ENCODE results near the gene TBC1D25. TPM values are rescaled to one million over a fixed set of nuclear protein-coding genes. Genes with fewer than 3 reads are reported as not detected.
"Not testable (repeated sequence)": the region's sequence is repeated elsewhere in the genome, so short reads cannot be mapped to it uniquely, and the experiment has no call there.

Gene TBC1D25
- total and polyA plus RNA-seq, 2 donors from 2014 or later: 6.0 to 16.3 TPM

DNA sequence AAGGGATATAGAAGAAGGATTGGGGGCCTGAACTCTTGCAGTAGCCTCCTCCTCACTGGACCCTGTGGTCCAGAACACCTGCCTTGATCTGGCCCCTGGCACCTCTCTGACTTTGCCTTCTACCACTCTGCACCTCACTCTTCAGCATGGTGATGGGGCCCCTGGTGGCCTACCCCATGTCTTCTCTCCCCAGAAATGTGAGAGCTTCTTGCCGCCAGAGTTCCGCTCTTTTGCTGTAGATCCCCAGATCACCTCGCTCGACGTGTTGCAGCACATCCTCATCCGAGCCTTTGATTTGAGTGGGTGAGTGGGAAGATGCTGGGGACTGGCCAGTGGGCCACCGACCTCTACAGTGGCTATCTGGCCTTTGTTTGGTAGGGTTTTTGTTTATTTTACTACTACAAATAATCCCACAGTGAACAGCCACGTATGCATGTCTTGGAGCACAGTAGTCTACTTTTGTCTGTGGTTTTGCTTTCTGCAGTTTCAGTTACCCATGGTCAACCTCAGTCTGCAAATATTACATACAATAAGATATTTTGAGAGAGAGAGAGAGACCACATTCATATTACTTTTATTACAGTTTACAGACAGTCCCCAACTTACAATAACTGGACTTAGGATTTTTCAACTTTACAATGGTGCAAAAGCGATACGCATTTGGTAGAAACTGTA, 1.8 kb downstream of the TBC1D25 start:
- no peaks in the 10 kb centered on the region for H3K27me3 ChIP-seq (ENCODE audit: control insufficient read depth, insufficient read depth, low read length)
- intact Hi-C loops (cut with DNase I): no loop called here
- DNase-seq: no peak
- no peaks in the 10 kb centered on the region for H3K36me3 ChIP-seq (ENCODE audit: control insufficient read depth in 2 of 3, insufficient read depth in 3 of 3, low read length in 3 of 3)
- FAIRE-seq: no peak
- TF ChIP-seq, protein P1, sequence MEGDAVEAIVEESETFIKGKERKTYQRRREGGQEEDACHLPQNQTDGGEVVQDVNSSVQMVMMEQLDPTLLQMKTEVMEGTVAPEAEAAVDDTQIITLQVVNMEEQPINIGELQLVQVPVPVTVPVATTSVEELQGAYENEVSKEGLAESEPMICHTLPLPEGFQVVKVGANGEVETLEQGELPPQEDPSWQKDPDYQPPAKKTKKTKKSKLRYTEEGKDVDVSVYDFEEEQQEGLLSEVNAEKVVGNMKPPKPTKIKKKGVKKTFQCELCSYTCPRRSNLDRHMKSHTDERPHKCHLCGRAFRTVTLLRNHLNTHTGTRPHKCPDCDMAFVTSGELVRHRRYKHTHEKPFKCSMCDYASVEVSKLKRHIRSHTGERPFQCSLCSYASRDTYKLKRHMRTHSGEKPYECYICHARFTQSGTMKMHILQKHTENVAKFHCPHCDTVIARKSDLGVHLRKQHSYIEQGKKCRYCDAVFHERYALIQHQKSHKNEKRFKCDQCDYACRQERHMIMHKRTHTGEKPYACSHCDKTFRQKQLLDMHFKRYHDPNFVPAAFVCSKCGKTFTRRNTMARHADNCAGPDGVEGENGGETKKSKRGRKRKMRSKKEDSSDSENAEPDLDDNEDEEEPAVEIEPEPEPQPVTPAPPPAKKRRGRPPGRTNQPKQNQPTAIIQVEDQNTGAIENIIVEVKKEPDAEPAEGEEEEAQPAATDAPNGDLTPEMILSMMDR (IDR thresholded peaks at IDR 0.05; ENCODE audit: borderline replicate concordance, extremely low read depth, insufficient read depth): no peak
- H3K27ac ChIP-seq (ENCODE audit: low read depth in 2 of 2, low read length in 2 of 2): no peak overlapping the region
- peaks cover 2 to 6% (median 5%) of the 10 kb centered on the region in 3 donors for H3K4me1 ChIP-seq (ENCODE audit: control insufficient read depth in 2 of 3, insufficient read depth in 2 of 3, low read depth in 1 of 3, low read length in 3 of 3)
- H3K9ac ChIP-seq (ENCODE audit: low read length in 3 of 3): no peak overlapping the region
- H3K9me3 ChIP-seq (ENCODE audit: control insufficient read depth in 2 of 3, insufficient read depth in 1 of 3, low read length in 3 of 3): no peaks in the 10 kb centered on the region
- H3K4me3 ChIP-seq (ENCODE audit: low read length in 3 of 3): no peak overlapping the region

DNA sequence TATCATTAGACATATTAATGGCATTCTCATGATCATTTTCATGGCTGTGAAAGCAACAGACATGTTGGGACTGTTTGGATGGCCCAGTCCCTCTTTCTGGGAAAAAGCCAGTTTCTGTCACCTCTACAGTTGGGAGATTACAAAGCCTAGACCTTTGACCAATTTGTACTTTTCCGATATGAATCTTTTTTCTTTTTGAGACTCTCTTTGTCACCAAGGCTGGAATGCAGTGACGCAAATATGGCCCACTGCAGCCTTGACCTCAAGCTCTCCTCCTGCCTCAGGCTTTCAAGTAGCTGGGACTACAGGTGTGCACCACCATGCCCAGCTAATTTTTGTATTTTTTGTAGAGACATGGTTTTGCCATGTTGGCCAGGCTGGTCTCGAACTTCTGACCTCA, 9.4 kb downstream of the TBC1D25 start:
- no peaks in the 10 kb centered on the region for H3K36me3 ChIP-seq (ENCODE audit: control insufficient read depth in 2 of 3, insufficient read depth in 3 of 3, low read length in 3 of 3)
- intact Hi-C loops (cut with DNase I): no loop called here

DNA sequence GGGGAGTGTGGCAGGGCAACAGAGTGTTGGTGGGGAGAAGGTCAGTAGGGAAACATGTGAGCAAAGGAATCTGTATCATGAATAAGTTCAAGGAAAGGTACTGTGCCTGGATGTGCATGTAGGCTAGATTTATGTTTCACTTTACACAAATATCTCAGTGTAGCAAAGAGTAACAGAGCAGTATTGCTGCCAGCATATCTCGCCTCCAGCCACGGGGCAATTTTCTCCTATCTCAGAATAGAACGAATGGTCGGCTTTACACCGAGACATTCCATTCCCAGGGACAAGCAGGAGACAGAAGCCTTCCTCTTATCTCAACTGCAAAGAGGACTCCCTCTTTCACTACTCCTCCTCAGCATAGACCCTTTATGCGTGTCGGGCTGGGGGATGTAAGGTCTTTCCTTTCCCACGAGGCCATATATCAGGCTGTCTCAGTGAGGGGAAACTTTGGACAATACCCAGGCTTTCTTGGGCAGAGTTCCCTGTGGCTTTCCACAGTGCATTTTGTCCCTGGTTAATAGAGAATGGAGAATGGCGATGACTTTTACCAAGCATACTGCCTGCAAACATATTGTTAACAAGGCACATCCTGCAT, 16.3 kb downstream of the TBC1D25 start:
- H3K36me3 ChIP-seq (ENCODE audit: control insufficient read depth in 2 of 3, insufficient read depth in 3 of 3, low read length in 3 of 3); H3K9ac ChIP-seq (ENCODE audit: low read length in 3 of 3); H3K4me3 ChIP-seq (ENCODE audit: low read length in 3 of 3); intact Hi-C loops (cut with DNase I); DNase-seq; FAIRE-seq; H3K9me3 ChIP-seq (ENCODE audit: control insufficient read depth in 2 of 3, insufficient read depth in 1 of 3, low read length in 3 of 3); H3K27ac ChIP-seq (ENCODE audit: low read depth in 2 of 2, low read length in 2 of 2); H3K4me1 ChIP-seq (ENCODE audit: control insufficient read depth in 2 of 3, insufficient read depth in 2 of 3, low read depth in 1 of 3, low read length in 3 of 3); H3K27me3 ChIP-seq (ENCODE audit: control insufficient read depth, insufficient read depth, low read length): not testable (repeated sequence)

More for the DNA sequence above, 9.4 kb downstream of the TBC1D25 start:
- Histone ChIP-seq H3K9me3 (ENCODE audit: control insufficient read depth in 2 of 3, insufficient read depth in 1 of 3, low read length in 3 of 3) (no peaks in the 10 kb centered on the region), H3K4me3 (ENCODE audit: low read length in 3 of 3) (no peak overlapping the region), H3K27ac (ENCODE audit: low read depth in 2 of 2, low read length in 2 of 2) (no peak overlapping the region), H3K27me3 (ENCODE audit: control insufficient read depth, insufficient read depth, low read length) (no peaks in the 10 kb centered on the region), H3K9ac (ENCODE audit: low read length in 3 of 3) (no peak overlapping the region), H3K4me1 (ENCODE audit: control insufficient read depth in 2 of 3, insufficient read depth in 2 of 3, low read depth in 1 of 3, low read length in 3 of 3) (no peaks in the 10 kb centered on the region)
- DNase-seq: no peak
- TF ChIP-seq, protein P1 (IDR thresholded peaks at IDR 0.05; ENCODE audit: borderline replicate concordance, extremely low read depth, insufficient read depth): no peak
- FAIRE-seq: no peak

DNA sequence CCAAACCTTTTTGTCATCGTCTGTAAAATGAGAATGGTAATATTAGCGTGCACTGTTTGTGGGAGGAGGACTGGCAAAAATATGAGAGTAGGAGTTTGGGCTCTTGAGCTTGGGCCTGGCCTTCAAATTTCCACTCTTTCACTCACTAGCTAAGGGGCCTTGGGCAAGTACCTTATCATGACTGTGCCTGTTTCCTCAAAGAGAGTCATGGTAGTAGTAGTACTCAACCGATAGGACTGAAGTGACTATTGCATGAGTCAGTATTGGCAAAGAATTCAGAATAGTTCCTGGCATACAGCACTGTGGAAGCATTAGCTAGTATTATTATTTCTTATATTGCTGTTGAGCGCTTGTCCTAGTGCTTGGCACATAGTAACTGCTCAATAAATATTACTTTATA, 18.8 kb downstream of the TBC1D25 start:
- Histone ChIP-seq H3K4me3 (ENCODE audit: low read length in 3 of 3) (no peak overlapping the region), H3K36me3 (ENCODE audit: control insufficient read depth in 2 of 3, insufficient read depth in 3 of 3, low read length in 3 of 3) (peaks cover 2 to 9% (median 7%) of the 10 kb centered on the region in 3 donors), H3K27ac (ENCODE audit: low read depth in 2 of 2, low read length in 2 of 2) (no peak overlapping the region), H3K27me3 (ENCODE audit: control insufficient read depth, insufficient read depth, low read length) (no peaks in the 10 kb centered on the region), H3K4me1 (ENCODE audit: control insufficient read depth in 2 of 3, insufficient read depth in 2 of 3, low read depth in 1 of 3, low read length in 3 of 3) (no peaks in the 10 kb centered on the region), H3K9ac (ENCODE audit: low read length in 3 of 3) (no peak overlapping the region), H3K9me3 (ENCODE audit: control insufficient read depth in 2 of 3, insufficient read depth in 1 of 3, low read length in 3 of 3) (no peaks in the 10 kb centered on the region)
- intact Hi-C loops (cut with DNase I): no loop called here
- FAIRE-seq (no peak), DNase-seq (no peak)
- TF ChIP-seq, protein P1 (IDR thresholded peaks at IDR 0.05; ENCODE audit: borderline replicate concordance, extremely low read depth, insufficient read depth): no peak
